Endometrium (tissue), 2 donors: ENCODE measurements around the gene NPAS1.
"Not testable (repeated sequence)": the region's sequence is repeated elsewhere in the genome, so short reads cannot be mapped to it uniquely, and the experiment has no call there.

ENCODE experiments used
- FAIRE-seq: peaks from 2 replicates; lab custom pipeline; 2012; peaks lifted over from hg19 to GRCh38; lab: Jason Lieb, UNC
- donor health status: control.
- donor health status: control.

Gene NPAS1

DNA sequence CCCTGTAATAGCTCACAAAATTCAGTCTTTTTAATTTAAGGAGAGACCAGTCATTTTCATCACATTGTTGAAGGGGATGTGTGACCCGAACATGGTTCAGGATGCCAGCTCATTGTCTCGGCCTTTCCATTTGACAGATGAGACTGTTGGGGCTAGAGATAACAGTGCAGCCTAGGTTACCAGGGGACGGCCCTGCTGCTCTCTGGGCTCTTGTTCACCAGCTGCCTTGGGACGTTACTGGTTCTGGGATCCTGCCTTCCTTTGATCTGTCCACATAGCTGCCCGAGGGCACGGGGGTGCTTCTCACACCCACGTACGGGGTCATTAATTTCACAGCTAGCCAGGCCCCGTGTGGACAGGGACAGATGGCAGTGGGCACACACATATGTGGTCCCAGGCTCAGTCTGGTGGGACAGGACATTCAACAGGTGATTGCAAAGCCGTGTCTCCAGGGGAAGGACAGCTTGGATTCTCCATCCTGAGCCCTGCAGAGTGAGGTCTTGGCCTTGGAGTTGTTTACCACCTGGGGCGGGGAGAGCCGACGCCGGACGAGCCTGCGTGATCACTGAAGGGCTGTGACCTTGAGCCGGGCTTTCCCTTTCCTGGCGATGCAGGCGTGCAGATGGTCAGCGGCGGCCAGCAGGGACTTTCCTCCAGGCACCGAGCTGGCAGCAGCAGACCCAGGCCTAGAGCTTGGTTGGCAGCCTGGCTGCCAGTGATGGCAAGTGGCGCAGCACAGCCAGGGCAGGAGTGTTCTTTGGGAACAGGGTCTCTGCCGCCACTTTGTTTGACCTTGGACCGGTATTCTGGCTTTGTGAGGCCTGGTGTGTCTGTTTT is 26.7 kb upstream of the NPAS1 start:
- no peak for FAIRE-seq

DNA sequence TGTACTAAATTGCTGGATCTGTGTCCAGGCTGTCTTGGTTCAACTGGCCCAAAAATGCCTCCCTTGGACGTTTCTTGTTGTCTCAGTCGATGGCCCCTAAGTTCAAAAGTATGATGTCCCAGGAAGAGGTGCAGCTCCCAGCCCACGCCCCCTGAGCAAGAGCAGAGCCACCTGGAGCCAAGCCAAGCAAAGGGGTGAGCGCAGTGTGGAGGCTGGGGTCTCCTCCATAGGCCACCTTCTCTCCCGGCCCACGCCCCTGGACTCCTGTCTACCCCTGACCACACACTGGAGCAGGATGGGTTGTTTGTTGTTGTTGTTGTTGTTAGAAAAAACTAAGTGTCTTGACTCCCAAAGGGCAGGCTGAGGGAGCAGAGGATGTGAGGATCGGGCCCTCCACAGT is 26.0 kb upstream of the NPAS1 start:
- no peak for FAIRE-seq

DNA sequence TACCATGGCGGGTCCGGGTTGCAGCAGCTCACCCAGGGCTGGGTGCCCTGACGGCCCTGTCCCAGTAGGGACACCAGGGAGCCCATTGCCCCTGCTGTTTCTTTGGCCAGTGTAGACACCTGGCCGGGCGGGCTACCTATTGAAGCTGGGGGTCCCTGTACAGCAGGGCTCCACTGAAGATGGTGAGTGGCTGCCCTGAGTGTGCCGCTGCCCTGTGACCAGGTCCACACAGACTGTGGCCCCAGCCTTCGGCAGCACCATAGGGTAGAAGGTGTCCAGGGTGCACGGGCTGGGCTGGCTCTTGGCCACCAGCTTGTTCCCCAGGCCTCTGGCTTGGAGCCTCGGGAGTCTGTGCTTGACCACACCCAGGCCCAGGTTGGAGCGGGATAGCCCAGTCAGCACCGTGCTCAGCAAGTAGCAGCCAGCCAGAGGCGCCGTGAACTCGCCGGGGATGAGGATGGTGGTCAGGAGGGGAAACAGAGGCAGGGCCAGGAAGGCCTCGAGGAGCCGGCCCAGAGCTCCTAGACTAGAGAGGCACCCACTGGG is 25.4 kb upstream of the NPAS1 start:
- no peak for FAIRE-seq

DNA sequence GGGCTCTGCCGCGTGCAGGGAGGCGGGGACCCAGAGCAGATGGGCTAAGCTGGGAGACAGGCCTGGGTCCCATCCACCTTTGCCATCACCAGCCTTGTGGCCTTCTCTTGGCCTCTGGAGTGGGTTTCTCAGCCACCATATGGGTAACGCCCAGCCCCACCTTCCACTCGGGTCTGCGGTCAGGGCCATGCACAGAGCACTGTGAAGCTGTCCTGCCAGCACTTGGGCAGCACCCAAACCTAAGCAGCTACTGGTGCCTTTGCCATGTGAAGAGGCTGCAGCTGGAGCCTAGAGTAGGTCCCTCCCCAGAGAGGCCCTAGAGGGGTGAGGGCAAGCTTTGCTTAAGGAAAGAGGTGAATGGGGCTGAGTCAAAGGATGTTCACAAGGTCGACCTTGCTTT is 24.1 kb upstream of the NPAS1 start:
- no peak for FAIRE-seq

DNA sequence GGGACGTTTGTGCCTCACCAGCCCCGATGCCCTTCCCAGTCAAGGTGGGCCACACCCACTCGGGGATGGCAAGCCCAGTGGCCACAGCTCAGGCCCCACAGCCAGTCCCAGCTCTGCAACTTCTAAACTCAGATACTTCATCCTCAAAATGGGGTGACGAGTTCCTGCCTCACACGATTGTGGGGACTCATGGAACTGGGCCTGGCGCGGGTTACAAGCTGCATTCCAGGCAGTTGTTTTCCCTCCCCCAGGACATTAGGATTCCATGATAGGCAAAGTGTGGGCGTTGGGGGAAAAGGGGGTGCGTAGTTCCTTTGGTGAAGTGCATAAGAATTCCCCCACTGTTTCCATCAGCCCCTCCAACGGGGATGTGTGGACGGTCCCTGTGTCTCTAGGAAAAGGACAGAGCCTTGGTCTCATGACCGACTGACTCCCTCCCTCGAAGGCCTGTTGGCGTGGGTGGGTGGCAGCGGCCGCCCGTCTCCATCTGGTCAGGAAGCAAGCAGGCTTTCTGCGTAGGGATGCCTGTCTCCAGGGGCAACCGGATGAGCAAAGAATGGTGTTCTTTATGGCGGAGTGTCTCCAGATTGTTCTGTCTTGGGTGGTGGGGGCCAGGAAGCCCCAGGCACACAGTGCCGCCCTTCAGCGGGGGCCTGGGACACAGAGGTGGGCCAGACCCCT is 21.1 kb upstream of the NPAS1 start:
- FAIRE-seq = no peak

DNA sequence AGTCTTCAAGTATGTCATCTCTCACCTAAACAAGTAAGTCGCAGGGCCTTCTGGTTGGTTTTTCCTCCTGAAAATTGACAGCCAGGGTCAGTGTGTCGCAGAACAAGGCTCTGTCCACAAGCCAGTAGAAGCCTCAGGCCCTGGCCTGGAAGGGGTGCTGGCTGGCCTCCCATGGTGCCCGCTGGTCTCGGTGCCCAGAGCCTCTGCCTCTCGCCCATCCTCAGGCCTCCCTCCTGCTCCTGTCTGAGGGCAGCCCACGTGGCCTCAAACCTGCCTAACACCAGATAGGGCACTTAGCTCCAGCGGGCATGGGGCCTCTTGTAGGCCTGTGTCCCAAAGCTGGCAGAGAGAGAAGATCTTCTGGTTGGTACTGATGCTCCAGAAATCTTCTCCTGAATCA is 20.3 kb upstream of the NPAS1 start:
- no peak for FAIRE-seq

DNA sequence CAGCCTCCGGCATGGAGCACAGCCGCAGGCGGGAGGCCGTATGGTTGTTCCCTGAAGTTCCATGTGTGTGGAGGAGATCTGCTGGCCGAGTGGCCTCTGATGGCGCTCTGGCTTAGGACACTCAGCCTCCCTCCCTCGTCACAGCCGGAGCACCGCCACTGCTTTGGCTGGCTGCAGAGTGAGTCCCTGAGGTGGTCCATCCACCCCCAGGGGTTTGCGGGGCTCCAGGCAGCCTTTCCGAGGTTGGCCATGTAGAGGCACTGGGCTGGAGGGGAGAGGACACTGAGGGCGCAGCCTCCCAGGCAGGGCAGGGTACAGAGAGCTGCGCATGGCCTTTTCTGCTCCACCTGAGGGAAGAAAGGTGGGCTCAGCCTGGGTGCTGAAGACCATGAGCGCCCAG is 19.8 kb upstream of the NPAS1 start:
- FAIRE-seq = no peak

DNA sequence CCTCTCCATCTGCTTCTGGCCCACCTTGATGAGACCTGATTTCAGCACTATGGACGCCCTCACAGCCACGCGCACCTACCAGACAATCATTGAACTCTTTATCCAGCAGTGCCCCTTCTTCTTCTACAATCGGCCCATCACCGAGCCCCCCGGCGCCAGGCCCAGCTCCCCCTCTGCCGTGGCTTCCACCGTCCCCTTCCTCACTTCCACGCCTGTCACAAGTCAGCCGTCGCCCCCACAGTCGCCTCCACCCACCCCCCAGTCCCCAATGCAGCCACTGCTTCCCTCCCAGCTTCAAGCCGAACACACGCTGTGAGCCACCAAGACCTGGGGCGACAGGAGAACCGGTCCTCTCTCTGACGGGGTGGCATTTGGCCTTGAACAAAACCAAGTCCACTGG is 19.3 kb upstream of the NPAS1 start:
- no peak for FAIRE-seq

DNA sequence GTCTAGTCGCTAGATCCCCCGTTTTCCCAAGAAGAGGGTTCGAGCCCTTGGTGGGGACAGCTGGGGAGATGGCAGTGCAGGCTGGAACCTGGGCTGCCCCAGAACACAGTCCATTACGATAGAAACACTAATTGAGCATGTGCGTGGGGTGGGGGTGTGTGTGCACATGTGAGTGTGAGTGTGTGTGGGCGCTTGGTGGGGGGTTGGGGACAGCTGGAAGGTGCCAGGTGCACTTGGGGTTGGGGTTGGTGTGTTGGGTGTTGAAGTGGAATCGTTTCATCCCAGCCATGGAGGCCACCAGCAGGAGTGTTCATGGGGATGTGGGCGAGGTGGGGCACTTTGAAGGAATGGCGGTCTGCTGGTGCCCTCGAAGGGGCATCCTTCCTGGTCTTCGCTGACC is 18.1 kb upstream of the NPAS1 start:
- FAIRE-seq = no peak

DNA sequence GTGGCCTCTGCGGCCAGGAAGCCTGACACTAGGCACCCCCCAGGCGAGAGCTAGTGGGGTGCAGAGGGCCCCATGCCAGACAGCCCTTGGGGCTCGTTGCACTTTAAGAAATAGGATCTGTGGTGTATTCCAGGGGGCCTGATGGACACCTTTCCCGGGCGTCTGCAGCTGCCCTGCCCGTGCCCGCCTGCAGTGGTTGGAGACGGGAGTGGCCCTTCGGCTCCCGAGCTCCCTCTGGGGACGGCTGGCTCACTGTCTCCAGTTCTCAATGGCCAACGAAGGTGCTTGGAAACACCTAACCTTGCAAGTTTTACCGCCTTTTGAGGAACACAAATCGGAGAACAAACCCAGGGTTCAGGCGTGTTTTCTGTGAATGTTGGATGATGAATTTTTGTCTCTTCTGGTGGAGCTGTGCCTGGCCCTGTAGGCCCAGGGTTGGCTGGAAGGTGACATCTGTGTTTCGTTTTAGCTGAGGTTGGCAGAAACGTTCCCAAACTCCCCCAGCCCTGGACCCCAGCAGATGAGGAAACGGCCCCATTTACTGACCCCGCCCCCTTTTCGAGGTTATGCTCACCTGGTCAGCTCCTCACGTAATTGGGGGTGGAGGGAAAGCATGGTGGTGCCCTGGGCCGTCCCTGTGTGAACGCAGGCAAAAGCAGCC is 17.4 kb upstream of the NPAS1 start:
- FAIRE-seq = no peak

DNA sequence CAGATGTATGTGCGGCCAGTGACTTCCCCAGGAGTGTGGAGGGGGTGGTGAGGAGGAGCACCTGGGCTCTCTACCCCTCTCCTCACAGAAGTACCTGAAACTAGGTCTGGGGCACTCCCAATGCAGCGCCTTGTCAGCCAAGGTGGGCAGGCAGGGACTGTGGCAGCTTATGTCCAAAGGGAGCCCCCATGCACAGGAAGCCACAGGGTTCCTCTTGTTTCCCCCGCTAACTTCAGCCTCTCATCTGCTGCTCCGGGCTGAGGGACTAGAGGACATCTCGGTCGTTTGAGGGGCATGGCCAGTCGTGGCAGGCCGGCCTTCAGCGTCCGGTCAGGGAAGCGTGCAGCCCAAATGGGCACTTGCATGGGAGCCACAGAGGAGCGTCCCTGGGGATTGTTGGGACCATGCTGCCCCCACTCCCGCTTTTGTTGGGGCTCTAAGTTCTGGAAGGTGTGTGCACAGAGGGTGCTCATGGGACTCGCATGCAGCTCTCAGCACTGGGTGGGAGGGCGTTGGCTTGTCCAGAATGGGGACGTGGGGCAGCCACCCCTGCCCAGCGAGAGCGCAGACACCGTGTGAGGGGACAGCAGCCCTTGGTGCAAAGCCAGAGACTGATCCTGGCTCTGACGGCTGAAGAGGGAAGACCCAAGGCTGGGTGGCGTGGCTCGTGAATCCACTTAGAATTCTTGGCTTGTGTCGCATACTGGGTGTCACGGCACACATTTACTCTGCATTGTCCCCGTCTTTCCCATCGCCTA is 16.6 kb upstream of the NPAS1 start:
- FAIRE-seq = no peak

DNA sequence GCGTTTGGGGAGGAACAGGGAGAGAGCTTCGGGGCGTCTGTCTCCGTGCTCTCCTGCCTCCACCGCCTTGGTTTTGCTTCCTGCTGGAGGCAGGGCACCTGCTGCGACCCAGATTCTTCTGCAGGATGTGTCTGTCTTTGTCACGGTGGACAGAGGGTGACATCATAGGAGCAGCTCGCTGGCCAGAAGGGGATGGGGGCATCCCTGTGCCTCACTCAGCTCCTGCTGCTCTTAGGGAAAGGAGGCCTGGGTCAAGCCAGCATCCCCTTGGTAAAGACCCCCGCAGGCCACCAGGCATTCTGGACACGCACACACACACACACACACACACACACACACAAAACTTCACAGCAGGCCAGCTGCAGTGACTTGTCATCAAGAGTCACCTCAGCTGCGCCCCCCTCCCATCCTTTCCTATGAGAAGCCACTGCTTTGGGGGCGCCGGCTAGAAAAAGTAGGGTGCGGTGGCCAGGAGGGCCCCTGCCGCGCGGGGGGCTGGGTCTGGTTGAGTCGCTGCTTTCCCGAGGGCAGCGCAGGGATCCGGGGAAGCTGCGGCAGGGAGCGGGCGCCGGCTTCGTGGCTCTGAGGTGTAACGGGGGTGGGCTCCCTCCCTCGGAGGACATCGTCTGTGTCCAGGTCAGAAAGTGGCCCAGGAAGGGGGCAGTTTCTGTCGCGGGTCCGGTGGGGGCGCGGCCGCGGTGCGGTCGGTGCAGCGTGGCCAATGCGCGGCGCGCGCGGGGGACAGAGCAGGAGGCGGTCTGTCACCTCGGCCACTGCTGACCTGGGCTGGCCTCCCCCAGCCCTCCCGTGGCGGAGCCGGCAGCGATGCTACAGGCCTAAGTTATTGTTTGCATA is 15.8 kb upstream of the NPAS1 start:
- FAIRE-seq = no peak

DNA sequence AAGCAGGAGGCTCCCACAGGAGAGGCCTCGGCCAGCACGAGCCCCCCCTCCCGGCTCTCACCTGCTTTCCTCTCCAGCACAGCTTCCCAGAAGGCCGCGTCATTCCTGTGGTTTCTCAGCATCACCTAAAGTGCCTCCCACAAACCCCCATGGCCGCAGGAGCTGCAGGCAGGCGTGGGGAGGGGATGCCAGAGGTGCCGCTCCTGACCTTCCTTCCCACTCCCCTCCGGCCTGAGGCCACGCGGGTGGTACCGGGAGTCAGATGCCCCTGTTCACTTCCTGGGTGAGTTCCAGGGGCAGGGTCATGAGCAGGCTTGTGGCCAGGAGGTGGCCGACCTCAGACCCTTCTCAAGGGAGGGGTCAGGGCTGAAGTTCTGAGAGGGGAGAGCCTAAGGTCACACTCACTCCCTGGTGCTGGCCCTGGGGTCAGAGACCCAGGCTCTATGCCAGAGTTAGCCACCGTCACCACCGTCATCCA is 14.4 kb upstream of the NPAS1 start:
- FAIRE-seq = no peak

DNA sequence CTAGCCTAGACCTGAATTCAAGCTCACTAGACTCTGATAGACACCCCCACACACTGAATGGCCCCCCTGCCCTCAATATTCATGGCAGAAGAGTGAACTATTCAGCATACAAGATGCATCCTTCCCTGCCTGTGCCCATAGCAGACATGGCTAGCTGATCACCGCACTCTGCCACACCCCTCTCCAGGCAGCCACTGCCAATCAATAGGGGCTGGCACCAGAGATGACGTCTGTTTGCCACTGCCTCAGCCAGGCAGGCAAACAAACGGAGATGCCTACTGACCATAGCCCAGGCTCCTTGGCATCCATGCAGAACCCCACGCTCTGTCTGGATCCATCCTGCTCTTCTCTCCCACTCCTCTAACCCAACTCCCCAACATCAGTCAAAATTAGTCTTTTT is 13.8 kb upstream of the NPAS1 start:
- no peak for FAIRE-seq

DNA sequence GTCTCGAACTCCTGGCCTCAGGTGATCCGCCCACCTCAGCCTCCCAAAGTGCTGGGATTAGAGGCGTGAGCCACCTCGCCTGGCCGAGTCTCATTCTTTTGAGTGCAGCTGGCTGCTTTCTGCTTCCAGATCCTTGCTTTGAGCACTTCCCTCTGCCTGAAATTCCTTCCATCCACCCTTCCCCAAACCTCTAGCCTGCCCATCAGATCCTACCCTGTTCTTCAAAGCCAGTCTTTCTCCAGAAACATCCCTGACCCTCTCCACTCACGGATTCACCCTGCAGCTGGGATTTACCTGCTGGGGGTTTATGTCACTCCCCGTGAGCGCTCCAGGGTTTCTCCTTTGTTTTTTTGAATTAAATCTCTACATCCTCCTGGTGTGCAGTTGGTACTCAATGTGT is 13.1 kb upstream of the NPAS1 start:
- no peak for FAIRE-seq

DNA sequence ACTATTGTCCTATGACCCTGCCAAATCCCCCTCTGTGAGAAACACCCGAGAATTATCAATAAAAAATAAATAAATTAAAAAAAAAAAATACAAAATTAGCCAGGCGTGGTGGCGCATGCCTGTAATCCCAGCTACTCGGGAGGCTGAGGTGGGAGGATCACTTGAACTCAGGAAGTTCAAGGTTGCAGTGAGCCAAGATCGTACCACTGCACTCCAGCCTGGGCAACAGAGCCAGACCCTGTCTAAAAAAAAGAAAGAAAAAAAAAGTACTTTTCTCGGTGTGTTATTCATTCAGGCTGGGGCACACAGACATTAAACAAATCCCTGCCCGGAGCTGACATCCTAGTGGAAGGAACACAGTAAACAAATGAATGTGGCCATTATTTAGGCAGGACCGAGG is 9.1 kb upstream of the NPAS1 start:
- not testable (repeated sequence) for FAIRE-seq

DNA sequence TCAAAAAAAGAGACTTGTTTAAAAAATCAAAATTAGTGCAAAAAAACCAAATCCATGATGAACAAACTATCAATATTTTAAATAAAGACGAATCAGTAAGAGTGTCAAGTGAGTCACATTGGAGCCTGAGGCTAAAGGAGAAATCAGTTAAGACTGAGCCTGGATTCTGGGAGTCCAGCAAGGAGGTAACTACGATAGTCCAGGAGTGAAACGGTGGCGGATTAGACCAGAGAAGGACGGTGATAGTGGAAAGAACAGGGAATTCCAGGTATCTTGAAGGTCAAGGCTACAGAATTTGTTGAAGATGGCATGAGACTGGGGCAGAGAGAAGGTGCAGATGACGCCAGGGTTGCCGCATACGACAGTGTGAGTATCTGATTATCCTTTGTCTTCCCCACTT is 7.0 kb upstream of the NPAS1 start:
- no peak for FAIRE-seq

DNA sequence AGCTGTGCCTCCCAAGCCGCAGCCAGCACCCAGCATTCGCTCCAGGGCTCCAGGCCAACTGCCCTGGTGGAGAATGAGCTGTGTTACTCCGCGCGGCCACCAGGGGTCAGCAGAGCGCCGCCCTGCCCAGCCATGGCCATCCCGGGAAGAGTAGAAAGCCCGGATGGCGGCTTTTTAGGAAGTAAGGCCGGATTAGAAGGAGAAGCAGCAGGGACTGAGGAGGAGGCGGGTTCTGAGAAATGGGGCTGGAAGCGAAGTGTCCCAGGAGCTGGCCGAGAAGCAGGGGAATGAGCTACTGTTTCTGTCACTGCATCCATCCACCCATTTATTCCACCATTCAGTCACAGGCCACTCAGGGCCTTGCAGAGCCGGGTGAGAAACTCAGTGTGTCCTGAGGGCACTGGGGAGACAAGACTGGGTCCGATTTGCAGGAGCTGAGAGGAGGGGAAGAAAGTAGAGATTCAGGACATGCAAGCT is 6.6 kb upstream of the NPAS1 start:
- no peak for FAIRE-seq

DNA sequence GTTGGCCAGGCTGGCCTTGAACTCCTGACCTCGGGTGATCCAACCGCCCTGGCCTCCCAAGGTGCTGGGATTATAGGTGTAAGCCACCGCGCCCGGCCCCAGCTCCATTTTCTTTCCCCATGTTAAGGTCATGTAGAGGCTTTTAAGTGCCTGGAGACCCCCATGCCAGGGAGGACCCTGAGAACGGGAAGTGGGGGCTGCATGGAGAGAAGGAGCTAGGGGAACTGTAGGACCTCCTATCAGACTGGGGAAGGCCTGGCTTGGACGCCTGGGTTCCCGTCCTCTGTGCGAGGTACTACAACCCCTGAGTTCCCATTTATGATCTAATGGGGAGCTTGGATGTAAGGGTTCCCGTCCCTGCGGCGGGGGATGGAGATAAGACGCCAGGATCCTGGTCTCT is 714 bp upstream of the NPAS1 start:
- FAIRE-seq = no peak

DNA sequence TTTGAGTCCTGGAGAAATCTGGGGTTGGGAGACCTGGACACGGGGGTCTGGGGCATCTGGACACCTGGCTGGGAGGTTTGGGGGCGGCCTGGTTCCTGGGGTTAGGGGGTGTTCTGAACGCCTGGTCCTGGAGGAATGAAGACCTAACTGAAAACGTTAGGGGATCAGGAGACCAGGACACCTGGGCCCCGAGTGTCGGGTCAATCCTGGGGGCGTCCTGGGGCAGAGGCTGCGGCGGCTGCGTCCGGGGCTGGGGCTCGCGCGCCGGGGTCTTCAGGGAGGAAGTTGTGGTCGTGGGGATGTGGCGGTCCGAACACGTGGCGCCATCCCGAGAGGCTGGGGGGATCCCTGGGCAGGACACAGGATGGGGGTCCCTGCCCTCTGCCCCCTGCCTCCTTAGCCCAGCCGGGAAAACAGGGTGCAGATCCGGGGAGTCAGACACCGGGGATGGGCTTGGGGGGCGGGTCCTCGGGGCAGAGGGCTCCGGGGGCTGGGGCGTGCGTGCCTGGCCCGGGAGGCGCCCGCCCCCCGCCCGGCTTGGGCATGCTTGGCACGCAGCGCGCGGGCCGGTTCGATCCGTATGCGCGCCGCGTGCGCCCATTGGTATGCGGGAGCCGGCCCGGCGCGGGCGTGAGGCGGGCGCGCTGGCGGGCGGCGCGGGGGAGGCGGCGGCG is 632 bp downstream of the NPAS1 start:
- FAIRE-seq = no peak
